Measurements from ENCODE around the gene ELF1.

ELF1 gene

GRCh38 chr13:41005704-41006103, 13.4 kb downstream of the ELF1 start:
- DNase-seq = no peak

- DNase-seq = no peak
Measured at GRCh38 chr13:41004875-41005693, 14.0 kb downstream of the ELF1 start.

- DNase-seq = no peak
Measured at GRCh38 chr13:41002606-41003005, 16.5 kb downstream of the ELF1 start.

- no peak for DNase-seq
Measured at GRCh38 chr13:41001695-41002094, 17.4 kb downstream of the ELF1 start.

GRCh38 chr13:40999416-40999815, 19.7 kb downstream of the ELF1 start:
- DNase-seq = no peak

- no peak for DNase-seq
Measured at GRCh38 chr13:40996426-40997092, 22.6 kb downstream of the ELF1 start.

- DNase-seq = no peak
Measured at GRCh38 chr13:40995997-40996396, 23.1 kb downstream of the ELF1 start.

GRCh38 chr13:40994581-40995230, 24.4 kb downstream of the ELF1 start:
- no peak for DNase-seq

- no peak for DNase-seq
Measured at GRCh38 chr13:40993987-40994386, 25.1 kb downstream of the ELF1 start.

- peak; percentile 83 for DNase-seq
Measured at GRCh38 chr13:40992678-40993518, 26.2 kb downstream of the ELF1 start.

GRCh38 chr13:40987606-40988280, 31.4 kb downstream of the ELF1 start:
- no peak for DNase-seq

- peak; percentile 27 for DNase-seq
Measured at GRCh38 chr13:40986101-40986856, 32.8 kb downstream of the ELF1 start.

- no peak for DNase-seq
Measured at GRCh38 chr13:40985381-40986100, 33.6 kb downstream of the ELF1 start.

- DNase-seq = no peak
Measured at GRCh38 chr13:40984668-40985366, 34.3 kb downstream of the ELF1 start.

GRCh38 chr13:40983725-40984667, 35.1 kb downstream of the ELF1 start:
- no peak for DNase-seq

GRCh38 chr13:40983259-40983658, 35.9 kb downstream of the ELF1 start:
- DNase-seq = no peak

GRCh38 chr13:40982772-40983171, 36.3 kb downstream of the ELF1 start:
- no peak for DNase-seq

- DNase-seq = no peak
Measured at GRCh38 chr13:40981949-40982348, 37.2 kb downstream of the ELF1 start.

- DNase-seq = no peak
Measured at GRCh38 chr13:40981361-40981760, 37.8 kb downstream of the ELF1 start.

Data from SHP77 treated with DMSO at 0.1 percent for 48 hours (cell line).